CD14-positive monocyte (primary cell): ENCODE measurements around the gene CACUL1. TPM values are rescaled to one million over a fixed set of nuclear protein-coding genes. Genes with fewer than 3 reads are reported as not detected.

Source experiments
- DNase-seq, 3 donors: peaks; one replicate each; pipeline ENCODE4 v3.0.0-alpha.2; 2011 to 2022
- H2AFZ ChIP-seq: 2 replicates; pipeline ENCODE4 v1.6.0; 2012; ENCODE audit warnings: mild to moderate bottlenecking, low read depth, low read length, inconsistent platforms; ENCODE audit not compliant: insufficient read depth, poor library complexity, severe bottlenecking
- H3K27ac ChIP-seq, 2 donors: 1 replicate in 1 of 2; 2 replicates in 1 of 2; pipeline ENCODE4 v1.5.1; 2012 to 2013; ENCODE audit warnings: low read length in 2 of 2, control low read depth in 1 of 2, inconsistent platforms in 1 of 2, low read depth in 1 of 2, mild to moderate bottlenecking in 1 of 2
- H3K27me3 ChIP-seq, 2 donors: one replicate each; pipeline versions ENCODE4 v1.6.0 to v1.6.1; 2011 to 2013; ENCODE audit warnings: low read length in 2 of 2; ENCODE audit not compliant: control insufficient read depth in 2 of 2, insufficient read depth in 2 of 2
- H3K36me3 ChIP-seq, 2 donors: replicated peaks in 1 of 2; 1 replicate in 1 of 2; 2 replicates in 1 of 2; pipeline versions ENCODE4 v1.5.1 to v1.6.1; 2012 to 2013; ENCODE audit warnings: low read length in 2 of 2, control low read depth in 1 of 2, inconsistent platforms in 1 of 2, mild to moderate bottlenecking in 1 of 2; ENCODE audit not compliant: insufficient read depth in 2 of 2, control insufficient read depth in 1 of 2
- H3K4me1 ChIP-seq, 2 donors: 1 replicate in 1 of 2; 2 replicates in 1 of 2; pipeline versions ENCODE4 v1.5.1 to v1.6.1; 2012 to 2013; ENCODE audit warnings: low read length in 2 of 2, control low read depth in 1 of 2, inconsistent platforms in 1 of 2, mild to moderate bottlenecking in 1 of 2, moderate library complexity in 1 of 2; ENCODE audit not compliant: insufficient read depth in 2 of 2, control insufficient read depth in 1 of 2
- H3K4me2 ChIP-seq: replicated peaks from 2 replicates; pipeline ENCODE3; 2012; ENCODE audit warnings: low read length, moderate library complexity, mild to moderate bottlenecking; ENCODE audit not compliant: poor library complexity, severe bottlenecking; ENCODE audit errors: extremely low read depth
- H3K4me3 ChIP-seq, 3 experiments: fragments of 200-600 bp in 1 of 3; sonication (generic) in 1 of 3; replicated peaks in 1 of 3; 1 replicate in 2 of 3; 2 replicates in 1 of 3; pipeline ENCODE4 v1.5.1; 2011 to 2013; ENCODE audit warnings: low read length in 3 of 3, mild to moderate bottlenecking in 3 of 3, control low read depth in 2 of 3, low read depth in 2 of 3, inconsistent platforms in 1 of 3, moderate library complexity in 1 of 3
- H3K79me2 ChIP-seq: 2 replicates; pipeline ENCODE4 v1.6.0; 2012; ENCODE audit warnings: mild to moderate bottlenecking, control low read depth, inconsistent platforms, low read length, moderate library complexity; ENCODE audit not compliant: insufficient read depth
- H3K9ac ChIP-seq: 2 replicates; pipeline ENCODE4 v1.6.0; 2017; ENCODE audit warnings: low read length, mild to moderate bottlenecking; ENCODE audit not compliant: insufficient read depth, poor library complexity, severe bottlenecking
- H3K9me3 ChIP-seq, 2 donors: replicated peaks in 1 of 2; 1 replicate in 1 of 2; 2 replicates in 1 of 2; pipeline versions ENCODE4 v1.5.1 to v1.6.1; 2012 to 2013; ENCODE audit warnings: low read length in 2 of 2, control low read depth in 1 of 2; ENCODE audit not compliant: control insufficient read depth in 1 of 2, insufficient read depth in 1 of 2
- H4K20me1 ChIP-seq: 2 replicates; pipeline ENCODE4 v1.6.0; 2012; ENCODE audit warnings: mild to moderate bottlenecking, low read length, control low read depth, moderate library complexity; ENCODE audit not compliant: insufficient read depth
- H3K27ac Mint-ChIP-seq, 7 donors: one replicate each; pipeline ENCODE4 v1.8.0; 2020; ENCODE audit warnings: mild to moderate bottlenecking in 7 of 7, mixed read lengths in 7 of 7, moderate library complexity in 6 of 7, inconsistent platforms in 2 of 7
- H3K27me3 Mint-ChIP-seq, 3 donors: one replicate each; pipeline ENCODE4 v1.8.0; 2021 to 2022; ENCODE audit warnings: low read depth in 3 of 3, mild to moderate bottlenecking in 3 of 3, mixed read lengths in 3 of 3, moderate library complexity in 3 of 3, inconsistent platforms in 1 of 3
- H3K36me3 Mint-ChIP-seq, 2 donors: one replicate each; pipeline ENCODE4 v1.8.0; 2020; ENCODE audit warnings: mixed read lengths in 2 of 2, inconsistent platforms in 1 of 2, mild to moderate bottlenecking in 1 of 2
- H3K4me1 Mint-ChIP-seq: one replicate; pipeline ENCODE4 v1.8.0; 2020; ENCODE audit warnings: mild to moderate bottlenecking, mixed read lengths
- H3K4me3 Mint-ChIP-seq, 2 donors: one replicate each; pipeline ENCODE4 v1.8.0; 2020; ENCODE audit warnings: mild to moderate bottlenecking in 2 of 2, mixed read lengths in 2 of 2, moderate library complexity in 1 of 2
- H3K9me3 Mint-ChIP-seq, 7 donors: one replicate each; pipeline ENCODE4 v1.8.0; 2020 to 2022; ENCODE audit warnings: mixed read lengths in 7 of 7, mild to moderate bottlenecking in 6 of 7, moderate library complexity in 6 of 7, inconsistent platforms in 2 of 7
- WGBS: methylation state at CpG from one replicate; pipeline ENCODE4 v1.1.5; 2013; ENCODE audit warnings: missing lambda C conversion rate; ENCODE audit not compliant: insufficient coverage; 5-methylcytosine and 5-hydroxymethylcytosine counted together
- intact Hi-C, 2 donors: fragments of 100-400 bp; cut with micrococcal nuclease; formaldehyde crosslinking; loops; one replicate each; pipeline versions ENCODE4 v1.15.0 to v1.15.1; 2023
- polyA minus RNA-seq: library from RNA; depleted of rRNA, polyadenylated mRNA; stranded (reverse); fragments of >200 nt; gene quantifications from 2 replicates; pipeline ENCODE4 v1.2.3, GENCODE V29; 2012
- polyA plus RNA-seq, 3 donors: library from polyadenylated mRNA; depleted of rRNA in 1 of 3; unstranded in 2 of 3; stranded (reverse) in 1 of 3; fragments of 300-500 nt in 2 of 3; fragments of >200 nt in 1 of 3; fragmentation: Illumina TruSeq in 2 of 3; gene quantifications; 1 replicate in 2 of 3; 2 replicates in 1 of 3; pipeline ENCODE4 v1.2.3, GENCODE V29; 2012 to 2021
- total RNA-seq, 12 experiments: library from RNA in 1 of 12; stranded (reverse) in 1 of 12; fragments of 120-200 nt in 1 of 12; gene quantifications; one replicate each; pipeline ENCODE4 v1.2.4 and lab custom pipeline; 2013 to 2026; ENCODE audit warnings: mixed read lengths in 6 of 12, inconsistent platforms in 1 of 12
- TF ChIP-seq, protein P1 (sequence below): fragments of 200-600 bp; IDR thresholded peaks from one replicate; pipeline ENCODE4 v1.8.0; 2022; ENCODE audit warnings: antibody characterized with exemption, mild to moderate bottlenecking

Gene CACUL1
- total RNA-seq (2013) = 42.2 TPM
- polyA plus RNA-seq = 10 to 100 TPM; 18.1 to 50.8 (median 38.8) TPM
- polyA minus RNA-seq = 11.1 and 22.6 TPM in 2 replicates
- 43.4 to 181 (median 147) reads per million in 11 experiments for total RNA-seq (lab: John Stamatoyannopoulos, UW)

DNA sequence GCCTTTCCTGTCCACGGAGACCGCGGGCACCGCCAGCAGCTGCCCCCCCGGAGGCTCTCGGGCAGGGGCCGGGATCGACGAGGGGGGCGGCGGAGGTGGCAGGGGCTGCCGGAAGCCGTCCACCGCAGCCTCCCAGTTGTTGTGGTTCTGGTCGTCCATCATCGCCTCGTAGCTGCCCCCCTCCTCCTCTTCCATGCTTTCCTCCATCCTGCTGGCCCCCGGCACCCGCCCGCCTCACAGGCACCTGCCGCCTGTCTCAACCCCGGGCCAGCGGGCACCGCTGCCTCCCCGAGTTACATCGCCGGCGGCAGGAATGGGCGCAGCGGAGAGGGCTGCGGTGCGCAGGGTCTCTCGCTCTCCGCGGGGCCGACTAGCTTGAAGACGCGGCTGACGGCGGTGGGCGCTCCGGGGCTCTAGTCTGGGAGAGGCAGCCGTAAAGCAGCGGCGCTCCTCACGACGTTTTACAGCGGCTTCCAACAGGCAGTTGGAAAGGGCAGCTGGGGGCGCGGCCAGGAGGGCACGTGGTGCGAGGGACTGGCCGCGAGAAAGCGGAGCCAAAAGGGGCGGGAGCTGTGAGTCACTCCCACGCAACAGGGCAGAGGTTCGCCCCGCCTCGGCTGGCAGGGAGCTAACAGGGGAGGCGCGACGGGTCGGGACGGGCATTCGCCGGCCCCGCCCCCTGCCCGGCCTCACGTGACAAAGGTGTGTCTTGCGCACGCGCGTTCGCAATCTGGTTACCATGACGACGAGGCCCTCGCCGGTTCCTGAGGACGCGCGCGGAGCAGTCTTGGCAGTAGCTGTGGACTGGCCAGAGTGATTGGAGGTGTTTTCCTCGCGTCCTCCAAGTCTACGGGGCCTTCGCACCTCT, at the start of gene CACUL1:
Gene CACUL1, minus strand, starts transcription at position 415 of the 868 bp plus-strand sequence. Its CDS starts 208 bp downstream, at position 207.
- DNase-seq = peak; percentile 100
- Histone ChIP-seq H3K27ac (peak within 1 kb of the TSS; percentile 64 to 89), H3K36me3 (no peaks in the 10 kb centered on the region), H3K9me3 (no peaks in the 10 kb centered on the region), H3K27me3 (peaks cover 2 to 15% of the 10 kb centered on the region in 2 donors), H2AFZ (peak within 1 kb of the TSS; percentile 92), H3K9ac (peak within 1 kb of the TSS; percentile 97), H3K4me3 (peak within 1 kb of the TSS; percentile 74 to 98 (median 89)), H3K4me1 (peaks cover 19 to 33% of the 10 kb centered on the region in 2 donors), H4K20me1 (peaks cover 41% of the 10 kb centered on the region), H3K4me2 (peak within 1 kb of the TSS; percentile 95), H3K79me2 (peaks cover 51% of the 10 kb centered on the region)
- WGBS = under 1% methylated on average over 87 of the region's 87 CpGs
- H3K36me3 Mint-ChIP-seq = peaks cover 4 to 7% of the 10 kb centered on the region in 2 donors
- peak within 1 kb of the TSS; percentile 99 for H3K4me3 Mint-ChIP-seq
- intact Hi-C loops = loop anchor here (2.0 to 10.0 kb wide), 6 partner anchors 38 to 1380 kb away; partner anchors contain the start of genes GRK5 (in 1 of the 2) and PDZD8 (in 1 of the 2)
- H3K27ac Mint-ChIP-seq = peak within 1 kb of the TSS; percentile 88 to 97 (median 95)
- peaks cover 36% of the 10 kb centered on the region for H3K4me1 Mint-ChIP-seq
- TF ChIP-seq, protein P1, sequence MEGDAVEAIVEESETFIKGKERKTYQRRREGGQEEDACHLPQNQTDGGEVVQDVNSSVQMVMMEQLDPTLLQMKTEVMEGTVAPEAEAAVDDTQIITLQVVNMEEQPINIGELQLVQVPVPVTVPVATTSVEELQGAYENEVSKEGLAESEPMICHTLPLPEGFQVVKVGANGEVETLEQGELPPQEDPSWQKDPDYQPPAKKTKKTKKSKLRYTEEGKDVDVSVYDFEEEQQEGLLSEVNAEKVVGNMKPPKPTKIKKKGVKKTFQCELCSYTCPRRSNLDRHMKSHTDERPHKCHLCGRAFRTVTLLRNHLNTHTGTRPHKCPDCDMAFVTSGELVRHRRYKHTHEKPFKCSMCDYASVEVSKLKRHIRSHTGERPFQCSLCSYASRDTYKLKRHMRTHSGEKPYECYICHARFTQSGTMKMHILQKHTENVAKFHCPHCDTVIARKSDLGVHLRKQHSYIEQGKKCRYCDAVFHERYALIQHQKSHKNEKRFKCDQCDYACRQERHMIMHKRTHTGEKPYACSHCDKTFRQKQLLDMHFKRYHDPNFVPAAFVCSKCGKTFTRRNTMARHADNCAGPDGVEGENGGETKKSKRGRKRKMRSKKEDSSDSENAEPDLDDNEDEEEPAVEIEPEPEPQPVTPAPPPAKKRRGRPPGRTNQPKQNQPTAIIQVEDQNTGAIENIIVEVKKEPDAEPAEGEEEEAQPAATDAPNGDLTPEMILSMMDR = no peak
- H3K9me3 Mint-ChIP-seq = no peaks in the 10 kb centered on the region
- peaks cover 9 to 17% (median 17%) of the 10 kb centered on the region in 3 donors for H3K27me3 Mint-ChIP-seq

DNA sequence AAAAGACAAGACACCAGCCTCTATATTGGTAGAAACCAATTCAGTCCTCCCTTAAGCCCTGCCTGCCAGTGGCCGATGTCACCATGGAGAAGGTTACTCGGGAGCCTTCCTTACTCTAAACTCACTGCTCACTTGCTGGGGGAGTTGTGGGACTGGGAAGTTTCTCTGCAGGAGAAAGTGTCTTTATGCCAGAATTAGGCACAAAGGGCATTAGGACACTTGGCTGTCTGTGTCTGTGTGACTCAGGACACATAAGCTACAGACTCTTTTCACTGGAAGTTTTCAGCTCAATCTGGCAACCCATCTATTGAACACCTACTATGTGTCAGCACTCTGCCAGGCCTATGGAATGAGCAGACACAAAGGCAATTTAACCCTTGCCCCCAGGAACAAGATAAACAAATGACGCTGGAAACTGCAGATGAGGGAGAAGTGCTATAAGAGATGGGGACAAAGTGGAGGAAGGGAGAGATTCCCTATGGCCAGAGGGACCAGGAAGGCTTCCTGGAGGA, 49.5 kb upstream of the CACUL1 start:
- no peaks in the 10 kb centered on the region for H3K9me3 ChIP-seq
- H3K36me3 ChIP-seq = no peaks in the 10 kb centered on the region
- no peaks in the 10 kb centered on the region for H3K36me3 Mint-ChIP-seq
- peaks cover 0 to 9% of the 10 kb centered on the region in 2 donors for H3K27me3 ChIP-seq
- no peak overlapping the region for H3K27ac ChIP-seq
- H3K4me3 ChIP-seq = no peak overlapping the region
- TF ChIP-seq, protein P1 = no peak
- H4K20me1 ChIP-seq = no peaks in the 10 kb centered on the region
- peaks cover 0 to 2% (median 0%) of the 10 kb centered on the region in 7 donors for H3K9me3 Mint-ChIP-seq
- H3K9ac ChIP-seq = no peak overlapping the region
- H3K4me3 Mint-ChIP-seq = no peak overlapping the region
- peaks cover 6 to 15% (median 7%) of the 10 kb centered on the region in 3 donors for H3K27me3 Mint-ChIP-seq
- WGBS = no CpG with 5 or more reads among the region's 3 CpGs
- no peaks in the 10 kb centered on the region for H3K79me2 ChIP-seq
- H3K4me1 Mint-ChIP-seq = peaks cover 7% of the 10 kb centered on the region
- intact Hi-C loops = no loop called here
- no peak overlapping the region for H2AFZ ChIP-seq
- H3K4me1 ChIP-seq = peaks cover 5 to 6% of the 10 kb centered on the region in 2 donors
- H3K27ac Mint-ChIP-seq = peak overlapping the region in 2 of 7 donors; percentile 2 to 30
- DNase-seq = no peak
- H3K4me2 ChIP-seq = no peak overlapping the region
